Karpas-422 (cell line): ENCODE measurements around the gene NALCN. TPM values are rescaled to one million over a fixed set of nuclear protein-coding genes. Genes with fewer than 3 reads are reported as not detected.

Experiments used
- DNase-seq: peaks from one replicate; pipeline ENCODE4 v3.0.0-alpha.2; 2015
- H2AFZ ChIP-seq: fragments of 200-600 bp; sonication (generic); 2 replicates; pipeline ENCODE4 v1.6.1; 2014; ENCODE audit warnings: antibody characterized with exemption, low read length, mixed read lengths
- H3K27ac ChIP-seq: fragments of 200-600 bp; sonication (generic); 2 replicates; pipeline ENCODE4 v1.5.1; 2014; ENCODE audit warnings: mild to moderate bottlenecking, low read length, moderate library complexity
- H3K27me3 ChIP-seq: fragments of 200-600 bp; sonication (generic); 2 replicates; pipeline ENCODE4 v1.6.1; 2014; ENCODE audit warnings: low read length, mixed read lengths
- H3K36me3 ChIP-seq: fragments of 200-600 bp; sonication (generic); 2 replicates; pipeline ENCODE4 v1.6.1; 2014; ENCODE audit warnings: low read length, mixed read lengths; ENCODE audit not compliant: insufficient read depth
- H3K4me1 ChIP-seq: fragments of 200-600 bp; sonication (generic); 2 replicates; pipeline ENCODE4 v1.6.1; 2014; ENCODE audit warnings: mild to moderate bottlenecking, low read length, mixed read lengths
- H3K4me2 ChIP-seq: fragments of 200-600 bp; sonication (generic); 2 replicates; pipeline ENCODE4 v1.6.1; 2014; ENCODE audit warnings: low read length, low read depth, mild to moderate bottlenecking; ENCODE audit not compliant: poor library complexity, severe bottlenecking
- H3K4me3 ChIP-seq: fragments of 200-600 bp; sonication (generic); 2 replicates; pipeline ENCODE4 v1.5.1; 2014; ENCODE audit warnings: mild to moderate bottlenecking, antibody characterized with exemption, low read length, mixed read lengths
- H3K79me2 ChIP-seq: fragments of 200-600 bp; sonication (generic); 2 replicates; pipeline ENCODE4 v1.6.1; 2014; ENCODE audit warnings: mild to moderate bottlenecking, low read length, mixed read lengths
- H3K9ac ChIP-seq: fragments of 200-600 bp; sonication (generic); 2 replicates; pipeline ENCODE4 v1.6.0; 2014; ENCODE audit warnings: low read length
- H3K9me2 ChIP-seq: fragments of 200-600 bp; sonication (generic), shearing (Covaris generic); replicated peaks from 2 replicates; pipeline ENCODE4 v1.6.0; 2014; ENCODE audit warnings: mild to moderate bottlenecking, low read length, moderate library complexity; ENCODE audit not compliant: insufficient read depth
- H3K9me3 ChIP-seq: fragments of 300-700, 200-600 bp; sonication (generic); 2 replicates; pipeline ENCODE4 v1.6.1; 2014; ENCODE audit warnings: low read length, mixed read lengths
- H4K20me1 ChIP-seq: fragments of 200-600 bp; sonication (generic); 2 replicates; pipeline ENCODE4 v1.6.1; 2014; ENCODE audit warnings: mild to moderate bottlenecking, antibody characterized with exemption, low read length, low read depth; ENCODE audit not compliant: insufficient read depth
- total RNA-seq: library from RNA; depleted of rRNA; stranded (reverse); fragments of >200 nt; shearing (Covaris generic); gene quantifications from 2 replicates; pipeline ENCODE4 v1.2.3, GENCODE V29; 2014; ENCODE audit warnings: low replicate concordance

Gene NALCN
- total RNA-seq, 1 experiment from 2014 or later: 0.04 TPM

GRCh38 chr13:101291206-101291605 lies 125.1 kb downstream of the NALCN start:
- H3K27ac ChIP-seq: no peak overlapping the region
- H3K9ac ChIP-seq: no peak overlapping the region
- H3K36me3 ChIP-seq: no peaks in the 10 kb centered on the region
- DNase-seq: no peak
- H2AFZ ChIP-seq: peak overlapping the region; percentile 16; the same call in 1 of the 2 replicates
- no peaks in the 10 kb centered on the region for H3K9me2 ChIP-seq
- H3K4me3 ChIP-seq: no peak overlapping the region
- H3K4me1 ChIP-seq: peaks cover 16% of the 10 kb centered on the region
- no peaks in the 10 kb centered on the region for H3K27me3 ChIP-seq
- H3K9me3 ChIP-seq: no peaks in the 10 kb centered on the region
- no peak overlapping the region for H3K4me2 ChIP-seq
- H4K20me1 ChIP-seq: no peaks in the 10 kb centered on the region
- no peaks in the 10 kb centered on the region for H3K79me2 ChIP-seq

GRCh38 chr13:101289764-101290163 lies 126.5 kb downstream of the NALCN start:
- Histone ChIP-seq H3K4me1 (peaks cover 16% of the 10 kb centered on the region), H3K27me3 (no peaks in the 10 kb centered on the region), H2AFZ (no peak overlapping the region), H3K27ac (no peak overlapping the region), H3K9ac (no peak overlapping the region), H3K9me2 (no peaks in the 10 kb centered on the region), H3K4me2 (no peak overlapping the region), H3K79me2 (no peaks in the 10 kb centered on the region), H4K20me1 (no peaks in the 10 kb centered on the region), H3K36me3 (no peaks in the 10 kb centered on the region), H3K4me3 (no peak overlapping the region), H3K9me3 (no peaks in the 10 kb centered on the region)
- peak; percentile 82 for DNase-seq

- Histone ChIP-seq H3K36me3 (no peaks in the 10 kb centered on the region), H3K27me3 (no peaks in the 10 kb centered on the region), H3K9ac (no peak overlapping the region), H3K79me2 (no peaks in the 10 kb centered on the region), H4K20me1 (no peaks in the 10 kb centered on the region), H3K4me3 (no peak overlapping the region), H3K9me2 (no peaks in the 10 kb centered on the region), H3K27ac (no peak overlapping the region), H3K4me2 (no peak overlapping the region), H2AFZ (no peak overlapping the region), H3K9me3 (no peaks in the 10 kb centered on the region), H3K4me1 (peaks cover 8% of the 10 kb centered on the region)
- no peak for DNase-seq
Measured at GRCh38 chr13:101283782-101284181, 132.5 kb downstream of the NALCN start.

GRCh38 chr13:101272886-101273285 lies 143.4 kb downstream of the NALCN start:
- no peaks in the 10 kb centered on the region for H4K20me1 ChIP-seq
- no peak overlapping the region for H3K4me3 ChIP-seq
- H3K36me3 ChIP-seq: no peaks in the 10 kb centered on the region
- no peak overlapping the region for H3K4me2 ChIP-seq
- H3K27me3 ChIP-seq: no peaks in the 10 kb centered on the region
- H3K27ac ChIP-seq: no peak overlapping the region
- H3K79me2 ChIP-seq: no peaks in the 10 kb centered on the region
- no peak overlapping the region for H2AFZ ChIP-seq
- no peaks in the 10 kb centered on the region; the same call in 1 of the 2 replicates for H3K4me1 ChIP-seq
- no peak for DNase-seq
- no peak overlapping the region for H3K9ac ChIP-seq
- H3K9me3 ChIP-seq: no peaks in the 10 kb centered on the region
- H3K9me2 ChIP-seq: no peaks in the 10 kb centered on the region

- no peaks in the 10 kb centered on the region for H3K9me3 ChIP-seq
- H3K9ac ChIP-seq: no peak overlapping the region
- H3K27me3 ChIP-seq: no peaks in the 10 kb centered on the region
- no peaks in the 10 kb centered on the region for H3K79me2 ChIP-seq
- no peak overlapping the region for H3K27ac ChIP-seq
- H3K4me2 ChIP-seq: no peak overlapping the region
- no peaks in the 10 kb centered on the region; the same call in 1 of the 2 replicates for H3K4me1 ChIP-seq
- no peaks in the 10 kb centered on the region for H3K9me2 ChIP-seq
- DNase-seq: no peak
- H4K20me1 ChIP-seq: no peaks in the 10 kb centered on the region
- no peaks in the 10 kb centered on the region for H3K36me3 ChIP-seq
- no peak overlapping the region for H3K4me3 ChIP-seq
- H2AFZ ChIP-seq: no peak overlapping the region
Measured at GRCh38 chr13:101271681-101272245, 144.5 kb downstream of the NALCN start.

- Histone ChIP-seq H3K4me2 (no peak overlapping the region), H4K20me1 (no peaks in the 10 kb centered on the region), H2AFZ (0 out of 2 replicates have a peak overlapping the region, but pooled peaks have one; percentile 35), H3K27ac (no peak overlapping the region), H3K79me2 (no peaks in the 10 kb centered on the region), H3K4me3 (no peak overlapping the region), H3K4me1 (peaks cover 5% of the 10 kb centered on the region), H3K9me2 (no peaks in the 10 kb centered on the region), H3K9me3 (no peaks in the 10 kb centered on the region), H3K9ac (no peak overlapping the region), H3K27me3 (no peaks in the 10 kb centered on the region), H3K36me3 (no peaks in the 10 kb centered on the region)
- no peak for DNase-seq
Measured at GRCh38 chr13:101267656-101268055, 148.7 kb downstream of the NALCN start.

- no peak overlapping the region for H3K9ac ChIP-seq
- no peak overlapping the region for H3K4me2 ChIP-seq
- H3K27me3 ChIP-seq: no peaks in the 10 kb centered on the region
- no peaks in the 10 kb centered on the region for H3K9me2 ChIP-seq
- H3K4me1 ChIP-seq: peaks cover 22% of the 10 kb centered on the region
- no peak overlapping the region for H3K4me3 ChIP-seq
- no peak overlapping the region for H3K27ac ChIP-seq
- no peak for DNase-seq
- H3K79me2 ChIP-seq: no peaks in the 10 kb centered on the region
- no peaks in the 10 kb centered on the region for H3K36me3 ChIP-seq
- no peak overlapping the region; the same call in 1 of the 2 replicates for H2AFZ ChIP-seq
- no peaks in the 10 kb centered on the region for H4K20me1 ChIP-seq
- H3K9me3 ChIP-seq: no peaks in the 10 kb centered on the region
Measured at GRCh38 chr13:101265934-101266333, 150.4 kb downstream of the NALCN start.

- H2AFZ ChIP-seq: peak overlapping the region; percentile 2; the same call in 1 of the 2 replicates
- H3K4me1 ChIP-seq: peaks cover 28% of the 10 kb centered on the region
- no peaks in the 10 kb centered on the region for H3K27me3 ChIP-seq
- H3K4me2 ChIP-seq: no peak overlapping the region
- H3K9me3 ChIP-seq: no peaks in the 10 kb centered on the region
- no peak overlapping the region for H3K9ac ChIP-seq
- no peak overlapping the region for H3K4me3 ChIP-seq
- H3K36me3 ChIP-seq: no peaks in the 10 kb centered on the region
- no peak for DNase-seq
- no peaks in the 10 kb centered on the region for H4K20me1 ChIP-seq
- H3K27ac ChIP-seq: no peak overlapping the region
- no peaks in the 10 kb centered on the region for H3K79me2 ChIP-seq
- H3K9me2 ChIP-seq: no peaks in the 10 kb centered on the region
Measured at GRCh38 chr13:101264931-101265330, 151.4 kb downstream of the NALCN start.
